SK-N-SH (cell line): Measurements from ENCODE around the gene STARD7. TPM values are rescaled to one million over a fixed set of nuclear protein-coding genes. Genes with fewer than 3 reads are reported as not detected.

Source experiments
- CTCF ChIA-PET: fragments of 300-600, 350-600 bp; formaldehyde crosslinking; extraction: SDS; loops from one replicate; lab custom pipeline; 2021; lab: Yijun Ruan, JAX
- POLR2A ChIA-PET: fragments of 350-600 bp; sonication (Branson Sonifier 250); formaldehyde crosslinking; extraction: SDS; loops from one replicate; lab custom pipeline; 2020; ENCODE audit warnings: antibody characterized with exemption, inconsistent platforms; lab: Yijun Ruan, JAX
- DNase-seq: peaks from one replicate; pipeline ENCODE4 v3.0.0; 2012
- H2AFZ ChIP-seq: fragments of 200-600 bp; sonication (generic); 2 replicates; pipeline ENCODE4 v1.8.1; 2016; ENCODE audit warnings: antibody characterized with exemption, mild to moderate bottlenecking, low read depth
- H3F3A ChIP-seq: fragments of 200-600 bp; sonication (generic); replicated peaks from 2 replicates; pipeline ENCODE3; 2016; ENCODE audit warnings: antibody characterized with exemption, mild to moderate bottlenecking; ENCODE audit not compliant: insufficient read depth
- H3K27ac ChIP-seq, 2 experiments: fragments of 200-500 bp in 1 of 2; fragments of 200-600 bp in 1 of 2; sonication (Bioruptor generic) in 1 of 2; sonication (generic), shearing (Covaris generic) in 1 of 2; 2 replicates each; pipeline versions ENCODE4 v1.5.1 to v1.6.1; 2014 to 2016; ENCODE audit warnings: low read depth in 2 of 2, inconsistent platforms in 1 of 2, low read length in 1 of 2, mild to moderate bottlenecking in 1 of 2, mixed read lengths in 1 of 2
- H3K27me3 ChIP-seq: fragments of 200-600 bp; sonication (generic), shearing (Covaris generic); 2 replicates; pipeline ENCODE4 v1.6.1; 2016; ENCODE audit warnings: mixed run types; ENCODE audit not compliant: insufficient read depth
- H3K36me3 ChIP-seq, 2 experiments: fragments of 200-500 bp in 1 of 2; fragments of 200-600 bp in 1 of 2; sonication (Bioruptor generic) in 1 of 2; sonication (generic) in 1 of 2; replicated peaks in 1 of 2; 2 replicates each; pipeline versions ENCODE3 to v1.5.1; 2014 to 2016; ENCODE audit warnings: low read length in 1 of 2, mild to moderate bottlenecking in 1 of 2; ENCODE audit not compliant: insufficient read depth in 2 of 2, control insufficient read depth in 1 of 2
- H3K4me1 ChIP-seq, 2 experiments: fragments of 200-500 bp in 1 of 2; fragments of 200-600 bp in 1 of 2; sonication (Bioruptor generic) in 1 of 2; sonication (generic), shearing (Covaris generic) in 1 of 2; 2 replicates each; pipeline versions ENCODE4 v1.5.1 to v1.6.1; 2014 to 2016; ENCODE audit warnings: low read depth in 1 of 2, low read length in 1 of 2, mixed run types in 1 of 2; ENCODE audit not compliant: insufficient read depth in 2 of 2, control insufficient read depth in 1 of 2
- H3K4me2 ChIP-seq: fragments of 200-600 bp; sonication (generic), shearing (Covaris generic); 2 replicates; pipeline ENCODE4 v1.6.1; 2017; ENCODE audit warnings: mixed run types
- H3K4me3 ChIP-seq, 2 experiments: fragments of 200-500 bp in 1 of 2; fragments of 200-600 bp in 1 of 2; sonication (Bioruptor generic) in 1 of 2; sonication (generic), shearing (Covaris generic) in 1 of 2; 2 replicates each; pipeline versions ENCODE4 v1.5.1 to v1.8.1; 2014 to 2016; ENCODE audit warnings: low read depth in 2 of 2, inconsistent platforms in 1 of 2, low read length in 1 of 2, mild to moderate bottlenecking in 1 of 2, mixed read lengths in 1 of 2, moderate library complexity in 1 of 2
- H3K79me2 ChIP-seq: fragments of 200-600 bp; sonication (generic); 2 replicates; pipeline ENCODE4 v1.8.1; 2017; ENCODE audit warnings: mild to moderate bottlenecking; ENCODE audit not compliant: insufficient read depth
- H3K9ac ChIP-seq: fragments of 200-600 bp; sonication (generic); 2 replicates; pipeline ENCODE4 v1.6.1; 2017; ENCODE audit warnings: mixed run types
- H3K9me2 ChIP-seq: fragments of 200-600 bp; sonication (generic); 2 replicates; pipeline ENCODE4 v1.6.1; 2017; ENCODE audit warnings: mixed run types
- H3K9me3 ChIP-seq: fragments of 200-600 bp; sonication (generic); 2 replicates; pipeline ENCODE4 v1.6.1; 2017; ENCODE audit warnings: mixed run types, mild to moderate bottlenecking, moderate library complexity
- H4K20me1 ChIP-seq: fragments of 200-600 bp; sonication (generic); 2 replicates; pipeline ENCODE4 v1.6.1; 2017; ENCODE audit warnings: mild to moderate bottlenecking, mixed run types; ENCODE audit not compliant: insufficient read depth
- EP300 ChIP-seq, 2 experiments: IDR thresholded peaks; 2 replicates each; pipeline versions ENCODE4 v1.4.0 to v1.6.1; 2012; ENCODE audit warnings: borderline replicate concordance in 1 of 2, low read depth in 1 of 2, low read length in 1 of 2
- EZH2phosphoT487 ChIP-seq: fragments of 200-600 bp; sonication (generic); IDR thresholded peaks from 2 replicates; pipeline ENCODE4 v1.6.1; 2017; ENCODE audit warnings: low read depth, mixed run types, mild to moderate bottlenecking, antibody characterized with exemption, moderate library complexity, borderline replicate concordance
- GABPA ChIP-seq: IDR thresholded peaks from 2 replicates; pipeline ENCODE4 v1.4.0; 2012; ENCODE audit warnings: low read depth, mild to moderate bottlenecking
- GATA2 ChIP-seq: sonication (generic); formaldehyde crosslinking; IDR thresholded peaks from 2 replicates; pipeline ENCODE4 v1.5.0; 2020; ENCODE audit warnings: mild to moderate bottlenecking, missing genetic modification reagents
- JUND ChIP-seq: IDR thresholded peaks from 2 replicates; pipeline ENCODE4 v1.4.0; 2012
- MAX ChIP-seq: IDR thresholded peaks from 2 replicates; pipeline ENCODE4 v1.4.0; 2012; ENCODE audit warnings: low read depth
- MEF2A ChIP-seq: IDR thresholded peaks from 2 replicates; pipeline ENCODE4 v1.4.0; 2012; ENCODE audit warnings: low read depth, borderline replicate concordance
- MXI1 ChIP-seq: IDR thresholded peaks from 2 replicates; pipeline ENCODE4 v1.6.1; 2012; ENCODE audit warnings: mild to moderate bottlenecking, low read depth, low read length, improper control_type of control experiment
- NRF1 ChIP-seq: IDR thresholded peaks from 2 replicates; pipeline ENCODE4 v1.6.1; 2012; ENCODE audit warnings: low read depth, mild to moderate bottlenecking, low read length
- POLR2AphosphoS5 ChIP-seq: IDR thresholded peaks from 2 replicates; pipeline ENCODE4 v1.6.1; 2012; ENCODE audit warnings: low read depth, low read length
- RCOR1 ChIP-seq: fragments of 150-350 bp; IDR thresholded peaks from 2 replicates; pipeline ENCODE4 v1.6.1; 2017; ENCODE audit warnings: antibody characterized with exemption, low read length
- SIN3A ChIP-seq: IDR thresholded peaks from 2 replicates; pipeline ENCODE4 v1.6.1; 2012; ENCODE audit warnings: low read depth, mild to moderate bottlenecking, low read length, moderate library complexity, borderline replicate concordance
- SMC3 ChIP-seq: IDR thresholded peaks from 2 replicates; pipeline ENCODE4 v1.6.1; 2012; ENCODE audit warnings: low read depth, low read length, improper control_type of control experiment
- USF1 ChIP-seq: IDR thresholded peaks from 2 replicates; pipeline ENCODE4 v1.4.0; 2012; ENCODE audit warnings: low read depth, borderline replicate concordance
- YY1 ChIP-seq: IDR thresholded peaks from 2 replicates; pipeline ENCODE4 v1.4.0; 2012; ENCODE audit warnings: low read depth, mild to moderate bottlenecking
- WGBS: methylation state at CpG from one replicate; pipeline ENCODE4 v1.1.6; 2017; ENCODE audit warnings: low lambda C conversion rate; 5-methylcytosine and 5-hydroxymethylcytosine counted together
- polyA plus RNA-seq, 3 experiments: library from polyadenylated mRNA; depleted of rRNA; stranded (reverse); fragments of >200 nt; gene quantifications; 2 replicates each; pipeline ENCODE4 v1.2.3, GENCODE V29; 2012
- TF ChIP-seq, protein P1 (sequence below): fragments of 150-350 bp; IDR thresholded peaks from 2 replicates; pipeline ENCODE4 v1.6.1; 2017; ENCODE audit warnings: antibody characterized with exemption, low read length, low read depth, borderline replicate concordance

STARD7 gene
- polyA plus RNA-seq, 1 of the 3 experiments (the other 2 are of a cell fraction): 36.1 TPM

DNA sequence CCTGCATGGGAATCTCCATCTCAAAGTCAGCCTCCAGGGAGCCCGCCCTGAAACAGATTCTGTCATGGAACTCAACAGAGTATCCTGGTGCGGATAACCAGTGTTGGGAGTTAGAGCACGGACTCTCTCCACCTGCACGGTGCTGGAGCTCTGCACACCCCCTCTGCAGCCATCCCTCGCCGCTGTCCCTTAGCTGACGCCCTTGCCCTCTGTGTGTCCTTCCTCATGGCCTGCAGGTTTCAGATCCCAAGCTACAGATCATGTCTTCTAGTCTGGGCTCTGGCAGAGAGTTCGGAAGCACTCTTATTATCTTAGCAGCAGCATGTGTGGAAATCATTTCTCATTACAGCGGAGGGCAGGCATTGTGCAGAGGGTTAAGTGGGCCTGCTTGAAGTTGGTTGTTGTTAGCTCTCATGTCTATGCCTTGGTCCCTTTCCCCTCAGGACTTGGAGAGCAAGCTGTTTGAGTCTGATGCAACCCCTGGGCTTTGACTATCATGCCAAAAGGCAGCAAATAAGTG, 31.2 kb upstream of the STARD7 start:
- H3K4me1 ChIP-seq: no peaks in the 10 kb centered on the region; a peak in 1 of 4 replicates
- H3K27ac ChIP-seq: no peak overlapping the region
- 95% methylated on average over 7 of the region's 9 CpGs for WGBS
- no peak for DNase-seq
- no peaks in the 10 kb centered on the region for H3K79me2 ChIP-seq
- H3K4me2 ChIP-seq: no peak overlapping the region
- no peaks in the 10 kb centered on the region for H3K36me3 ChIP-seq
- CTCF ChIA-PET: interaction anchor here (1.0 to 1.5 kb wide), 2 partner anchors 12 to 314 kb away, joined by 3 to 5 read pairs; no protein-coding TSS in a partner anchor
- H3K27me3 ChIP-seq: no peaks in the 10 kb centered on the region
- H3K9me2 ChIP-seq: no peaks in the 10 kb centered on the region
- POLR2A ChIA-PET: no interaction called here
- no peaks in the 10 kb centered on the region for H3K9me3 ChIP-seq
- H3F3A ChIP-seq: no peaks in the 10 kb centered on the region
- no peak overlapping the region for H3K9ac ChIP-seq
- no peak overlapping the region for H2AFZ ChIP-seq
- H3K4me3 ChIP-seq: no peak overlapping the region
- H4K20me1 ChIP-seq: no peaks in the 10 kb centered on the region
- no peak for TF ChIP-seq EZH2phosphoT487
- TF ChIP-seq, protein P1, sequence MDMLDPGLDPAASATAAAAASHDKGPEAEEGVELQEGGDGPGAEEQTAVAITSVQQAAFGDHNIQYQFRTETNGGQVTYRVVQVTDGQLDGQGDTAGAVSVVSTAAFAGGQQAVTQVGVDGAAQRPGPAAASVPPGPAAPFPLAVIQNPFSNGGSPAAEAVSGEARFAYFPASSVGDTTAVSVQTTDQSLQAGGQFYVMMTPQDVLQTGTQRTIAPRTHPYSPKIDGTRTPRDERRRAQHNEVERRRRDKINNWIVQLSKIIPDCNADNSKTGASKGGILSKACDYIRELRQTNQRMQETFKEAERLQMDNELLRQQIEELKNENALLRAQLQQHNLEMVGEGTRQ: no peak
- TF ChIP-seq GATA2 (CRISPR knock-in tag): no peak
- TF ChIP-seq MXI1: no peak
- TF ChIP-seq JUND: no peak
- TF ChIP-seq GABPA: no peak
- TF ChIP-seq POLR2AphosphoS5: no peak
- TF ChIP-seq EP300 (IDR thresholded peaks at IDR 0.05; ENCODE audit: borderline replicate concordance in 1 of 2, low read depth in 1 of 2, low read length in 1 of 2): no peak
- TF ChIP-seq, all 33 proteins: peak for 0

DNA sequence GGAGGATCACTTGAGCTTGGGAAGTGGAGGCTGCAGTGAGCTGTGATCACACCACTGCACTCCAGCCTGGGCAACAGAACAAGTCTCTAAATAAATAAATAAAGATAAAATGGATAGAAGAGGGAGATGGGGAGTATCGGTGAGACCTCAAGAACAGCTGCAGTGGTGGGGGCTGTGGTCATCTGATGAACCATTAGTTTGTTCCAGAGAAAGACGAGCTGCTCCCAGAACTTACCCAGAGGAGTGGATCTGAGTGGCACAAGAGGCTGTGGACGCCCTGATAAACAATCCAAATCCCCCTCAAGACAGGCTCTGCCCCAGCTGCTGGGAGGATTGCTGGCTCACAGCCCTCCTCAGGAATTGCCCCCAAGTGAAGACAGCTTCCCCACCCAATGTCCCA, 30.5 kb upstream of the STARD7 start:
- WGBS: 73% methylated on average over 3 of the region's 3 CpGs
- POLR2A ChIA-PET: no interaction called here

More for the DNA sequence above, 30.5 kb upstream of the STARD7 start:
- TF ChIP-seq EP300 (IDR thresholded peaks at IDR 0.05; ENCODE audit: borderline replicate concordance in 1 of 2, low read depth in 1 of 2, low read length in 1 of 2) (no peak), MAX (no peak), MXI1 (no peak), RCOR1 (no peak), YY1 (no peak), MEF2A (no peak), SIN3A (no peak), USF1 (no peak), SMC3 (no peak), NRF1 (no peak)
- CTCF ChIA-PET: interaction anchor here (1.0 to 1.3 kb wide), 2 partner anchors 12 to 315 kb away, joined by 3 to 4 read pairs; no protein-coding TSS in a partner anchor
- DNase-seq: no peak
- Histone ChIP-seq H3F3A (no peaks in the 10 kb centered on the region), H4K20me1 (no peaks in the 10 kb centered on the region), H3K27ac (no peak overlapping the region), H3K4me1 (no peaks in the 10 kb centered on the region; a peak in 1 of 4 replicates), H3K4me2 (no peak overlapping the region), H3K79me2 (no peaks in the 10 kb centered on the region), H3K27me3 (no peaks in the 10 kb centered on the region), H3K9ac (no peak overlapping the region), H3K9me2 (no peaks in the 10 kb centered on the region), H2AFZ (no peak overlapping the region), H3K9me3 (no peaks in the 10 kb centered on the region), H3K36me3 (no peaks in the 10 kb centered on the region), H3K4me3 (no peak overlapping the region)
